ENCODE measurements around the gene CRYGA. TPM values are rescaled to one million over a fixed set of nuclear protein-coding genes. Genes with fewer than 3 reads are reported as not detected.

CRYGA gene
- total RNA-seq, 1 donor from 2014 or later, result not detected

DNA sequence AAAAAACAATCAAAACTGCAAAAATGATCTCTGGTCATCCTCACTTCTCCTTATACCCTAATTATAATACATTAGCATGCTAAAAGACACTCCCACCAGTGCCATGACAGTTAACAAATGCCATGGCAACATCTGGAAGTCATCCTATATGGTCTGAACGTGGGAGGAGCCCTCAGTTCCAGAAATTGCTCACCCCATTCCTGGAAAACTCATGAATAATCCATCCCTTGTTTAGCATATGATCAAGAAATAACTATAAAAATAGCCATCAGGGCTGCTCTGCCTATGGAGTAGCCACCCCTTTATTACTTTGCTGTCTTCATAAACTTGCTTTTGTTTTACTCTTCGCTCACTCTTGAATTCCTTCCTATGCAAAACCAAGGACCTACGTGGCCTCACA is 32.1 kb upstream of the CRYGA start:
- no peaks in the 10 kb centered on the region for H3K36me3 Mint-ChIP-seq (ENCODE audit: low read depth, unreplicated experiment)
- no peaks in the 10 kb centered on the region for H3K9me3 Mint-ChIP-seq (ENCODE audit: unreplicated experiment)
- TF ChIP-seq CTCF (IDR thresholded peaks at IDR 0.05; ENCODE audit: unreplicated experiment), result no peak
- DNase-seq (ENCODE audit: low spot score), result no peak
- H3K27ac Mint-ChIP-seq (ENCODE audit: unreplicated experiment), result no peak overlapping the region
- H3K27me3 Mint-ChIP-seq (ENCODE audit: unreplicated experiment), result peaks cover 1% of the 10 kb centered on the region
- no peaks in the 10 kb centered on the region for H3K4me1 Mint-ChIP-seq (ENCODE audit: unreplicated experiment)
- H3K4me3 Mint-ChIP-seq (ENCODE audit: unreplicated experiment), result no peak overlapping the region

GRCh38 chr2:208192611-208193236 is 29.3 kb upstream of the CRYGA start:
- H3K4me3 Mint-ChIP-seq (ENCODE audit: unreplicated experiment), result no peak overlapping the region
- H3K27ac Mint-ChIP-seq (ENCODE audit: unreplicated experiment), result no peak overlapping the region
- H3K36me3 Mint-ChIP-seq (ENCODE audit: low read depth, unreplicated experiment), result no peaks in the 10 kb centered on the region
- no peak for TF ChIP-seq CTCF (IDR thresholded peaks at IDR 0.05; ENCODE audit: unreplicated experiment)
- no peaks in the 10 kb centered on the region for H3K4me1 Mint-ChIP-seq (ENCODE audit: unreplicated experiment)
- H3K9me3 Mint-ChIP-seq (ENCODE audit: unreplicated experiment), result no peaks in the 10 kb centered on the region
- peaks cover 2% of the 10 kb centered on the region for H3K27me3 Mint-ChIP-seq (ENCODE audit: unreplicated experiment)
- DNase-seq (ENCODE audit: low spot score), result no peak

- no peak for TF ChIP-seq CTCF (IDR thresholded peaks at IDR 0.05; ENCODE audit: unreplicated experiment)
- no peaks in the 10 kb centered on the region for H3K4me1 Mint-ChIP-seq (ENCODE audit: unreplicated experiment)
- no peaks in the 10 kb centered on the region for H3K9me3 Mint-ChIP-seq (ENCODE audit: unreplicated experiment)
- H3K36me3 Mint-ChIP-seq (ENCODE audit: low read depth, unreplicated experiment), result no peaks in the 10 kb centered on the region
- peaks cover 2% of the 10 kb centered on the region for H3K27me3 Mint-ChIP-seq (ENCODE audit: unreplicated experiment)
- no peak within 1 kb of the TSS for H3K4me3 Mint-ChIP-seq (ENCODE audit: unreplicated experiment)
- DNase-seq (ENCODE audit: low spot score), result no peak
- H3K27ac Mint-ChIP-seq (ENCODE audit: unreplicated experiment), result no peak within 1 kb of the TSS
Observed at GRCh38 chr2:208189810-208190503, 26.6 kb upstream of the CRYGA start, which contains the start of gene C2orf80. Gene C2orf80, minus strand, starts transcription at chr2:208190030. Its CDS starts 3,044 bp downstream, at chr2:208186986.

DNA sequence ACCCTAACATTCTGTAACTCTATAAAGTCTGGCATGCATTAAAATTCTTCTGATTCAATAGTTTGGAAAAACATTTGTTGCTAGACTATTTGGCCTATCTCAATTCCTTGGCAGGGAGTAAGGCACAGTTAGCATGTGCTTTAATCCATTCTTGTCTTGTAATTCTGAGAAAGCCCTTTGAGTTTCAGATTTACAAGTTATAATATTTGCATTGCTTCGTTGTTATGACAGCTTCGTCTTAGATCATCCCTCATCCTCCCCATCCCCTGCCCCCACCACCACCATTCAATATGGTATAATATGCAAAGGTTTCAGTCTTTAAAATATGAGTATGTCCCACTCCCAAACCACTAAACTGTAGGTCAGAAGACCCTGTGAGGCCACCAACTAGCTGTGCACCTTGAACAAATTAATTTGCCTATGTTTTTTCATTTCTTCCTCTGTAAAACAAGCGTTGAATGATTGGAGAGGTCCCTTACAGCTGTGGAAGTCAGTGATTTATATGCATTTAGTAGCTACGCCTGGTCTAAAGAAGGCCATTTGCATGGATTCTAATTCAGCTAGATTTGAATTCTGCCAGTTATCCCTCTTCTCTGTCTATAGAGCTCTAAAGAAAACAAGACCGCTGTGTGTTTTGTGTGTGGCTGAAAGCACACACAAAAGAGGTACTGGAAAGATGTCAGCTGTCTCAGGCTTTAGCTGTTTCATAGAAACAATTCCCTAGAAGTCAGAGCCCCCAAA is 25.9 kb upstream of the CRYGA start:
- H3K36me3 Mint-ChIP-seq (ENCODE audit: low read depth, unreplicated experiment), result no peaks in the 10 kb centered on the region
- no peak for TF ChIP-seq CTCF (IDR thresholded peaks at IDR 0.05; ENCODE audit: unreplicated experiment)
- H3K9me3 Mint-ChIP-seq (ENCODE audit: unreplicated experiment), result no peaks in the 10 kb centered on the region
- no peak overlapping the region for H3K27ac Mint-ChIP-seq (ENCODE audit: unreplicated experiment)
- no peak overlapping the region for H3K4me3 Mint-ChIP-seq (ENCODE audit: unreplicated experiment)
- no peak for DNase-seq (ENCODE audit: low spot score)
- peaks cover 2% of the 10 kb centered on the region for H3K27me3 Mint-ChIP-seq (ENCODE audit: unreplicated experiment)
- no peaks in the 10 kb centered on the region for H3K4me1 Mint-ChIP-seq (ENCODE audit: unreplicated experiment)
